ENCODE measurements around the gene PARL.

The PARL gene

DNA sequence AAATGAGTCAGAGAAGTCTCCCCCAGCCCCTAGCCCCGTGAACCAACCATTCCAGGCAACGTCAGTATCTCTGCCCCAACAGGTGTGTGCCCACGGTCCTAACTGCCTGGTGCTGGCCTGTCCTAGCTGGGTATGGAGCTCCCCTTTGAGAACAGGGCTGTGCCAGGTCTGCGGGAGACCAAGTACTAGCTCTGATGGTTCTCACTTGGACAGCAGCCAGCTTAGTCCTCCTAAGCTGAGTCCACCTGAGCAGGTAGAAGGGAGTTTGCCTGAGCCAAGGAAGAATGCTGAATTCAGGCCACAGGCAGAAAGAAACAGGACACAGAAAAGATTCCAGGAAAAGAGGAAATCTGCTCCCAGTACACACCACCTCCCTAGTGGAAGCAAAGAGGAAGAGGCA, 33.1 kb upstream of the PARL start:
- TF ChIP-seq, protein P1, sequence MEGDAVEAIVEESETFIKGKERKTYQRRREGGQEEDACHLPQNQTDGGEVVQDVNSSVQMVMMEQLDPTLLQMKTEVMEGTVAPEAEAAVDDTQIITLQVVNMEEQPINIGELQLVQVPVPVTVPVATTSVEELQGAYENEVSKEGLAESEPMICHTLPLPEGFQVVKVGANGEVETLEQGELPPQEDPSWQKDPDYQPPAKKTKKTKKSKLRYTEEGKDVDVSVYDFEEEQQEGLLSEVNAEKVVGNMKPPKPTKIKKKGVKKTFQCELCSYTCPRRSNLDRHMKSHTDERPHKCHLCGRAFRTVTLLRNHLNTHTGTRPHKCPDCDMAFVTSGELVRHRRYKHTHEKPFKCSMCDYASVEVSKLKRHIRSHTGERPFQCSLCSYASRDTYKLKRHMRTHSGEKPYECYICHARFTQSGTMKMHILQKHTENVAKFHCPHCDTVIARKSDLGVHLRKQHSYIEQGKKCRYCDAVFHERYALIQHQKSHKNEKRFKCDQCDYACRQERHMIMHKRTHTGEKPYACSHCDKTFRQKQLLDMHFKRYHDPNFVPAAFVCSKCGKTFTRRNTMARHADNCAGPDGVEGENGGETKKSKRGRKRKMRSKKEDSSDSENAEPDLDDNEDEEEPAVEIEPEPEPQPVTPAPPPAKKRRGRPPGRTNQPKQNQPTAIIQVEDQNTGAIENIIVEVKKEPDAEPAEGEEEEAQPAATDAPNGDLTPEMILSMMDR (IDR thresholded peaks at IDR 0.05), result no peak
- no peaks in the 10 kb centered on the region for H3K9me3 ChIP-seq
- H3K27ac ChIP-seq, result no peak overlapping the region
- no peaks in the 10 kb centered on the region for H3K27me3 ChIP-seq
- H3K4me3 ChIP-seq (ENCODE audit: low read depth in 1 of 2, low read length in 1 of 2), result no peak overlapping the region
- no peaks in the 10 kb centered on the region for H3K4me1 ChIP-seq (ENCODE audit: control insufficient read depth in 1 of 2, insufficient read depth in 1 of 2, low read depth in 1 of 2, low read length in 1 of 2)
- H3K36me3 ChIP-seq, result peaks cover 35% of the 10 kb centered on the region

DNA sequence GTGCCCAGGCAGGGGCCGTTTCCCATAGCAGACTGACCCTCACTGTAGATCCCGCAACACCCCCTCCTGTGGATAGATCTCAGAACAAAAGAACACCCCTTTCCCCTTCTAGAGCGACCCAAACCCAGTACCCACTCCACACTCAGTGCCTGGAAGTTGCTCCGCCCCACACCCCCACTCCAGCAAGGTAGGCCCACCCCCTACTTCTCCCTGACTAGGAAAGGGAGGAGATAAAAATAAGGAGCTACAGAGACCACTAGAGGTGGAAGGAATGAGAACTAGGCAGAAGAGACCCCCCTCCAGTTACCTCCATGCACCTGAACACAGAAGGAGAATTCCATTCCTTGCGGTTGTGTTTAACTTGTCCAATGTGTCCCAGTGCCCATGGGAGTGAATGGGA, 30.2 kb upstream of the PARL start:
- H3K4me1 ChIP-seq (ENCODE audit: control insufficient read depth in 1 of 2, insufficient read depth in 1 of 2, low read depth in 1 of 2, low read length in 1 of 2), result no peaks in the 10 kb centered on the region
- TF ChIP-seq, protein P1 (IDR thresholded peaks at IDR 0.05), result no peak

GRCh38 chr3:183913580-183913920, 28.9 kb upstream of the PARL start:
- Histone ChIP-seq H3K27ac (no peak overlapping the region), H3K4me3 (ENCODE audit: low read depth in 1 of 2, low read length in 1 of 2) (no peak overlapping the region), H3K4me1 (ENCODE audit: control insufficient read depth in 1 of 2, insufficient read depth in 1 of 2, low read depth in 1 of 2, low read length in 1 of 2) (no peaks in the 10 kb centered on the region), H3K9me3 (no peaks in the 10 kb centered on the region), H3K27me3 (no peaks in the 10 kb centered on the region), H3K36me3 (no peaks in the 10 kb centered on the region)
- TF ChIP-seq, protein P1 (IDR thresholded peaks at IDR 0.05), result no peak

More for the DNA sequence above, 30.2 kb upstream of the PARL start:
- H3K27me3 ChIP-seq, result no peaks in the 10 kb centered on the region
- no peaks in the 10 kb centered on the region for H3K9me3 ChIP-seq
- no peak overlapping the region for H3K4me3 ChIP-seq (ENCODE audit: low read depth in 1 of 2, low read length in 1 of 2)
- H3K27ac ChIP-seq, result no peak overlapping the region
- H3K36me3 ChIP-seq, result peaks cover 6% of the 10 kb centered on the region

GRCh38 chr3:183912895-183913579, 28.4 kb upstream of the PARL start:
- H3K4me1 ChIP-seq (ENCODE audit: control insufficient read depth in 1 of 2, insufficient read depth in 1 of 2, low read depth in 1 of 2, low read length in 1 of 2), result no peaks in the 10 kb centered on the region
- TF ChIP-seq, protein P1 (IDR thresholded peaks at IDR 0.05), result no peak
- no peak overlapping the region for H3K4me3 ChIP-seq (ENCODE audit: low read depth in 1 of 2, low read length in 1 of 2)
- no peak overlapping the region for H3K27ac ChIP-seq
- no peaks in the 10 kb centered on the region for H3K27me3 ChIP-seq
- no peaks in the 10 kb centered on the region for H3K36me3 ChIP-seq
- no peaks in the 10 kb centered on the region for H3K9me3 ChIP-seq

DNA sequence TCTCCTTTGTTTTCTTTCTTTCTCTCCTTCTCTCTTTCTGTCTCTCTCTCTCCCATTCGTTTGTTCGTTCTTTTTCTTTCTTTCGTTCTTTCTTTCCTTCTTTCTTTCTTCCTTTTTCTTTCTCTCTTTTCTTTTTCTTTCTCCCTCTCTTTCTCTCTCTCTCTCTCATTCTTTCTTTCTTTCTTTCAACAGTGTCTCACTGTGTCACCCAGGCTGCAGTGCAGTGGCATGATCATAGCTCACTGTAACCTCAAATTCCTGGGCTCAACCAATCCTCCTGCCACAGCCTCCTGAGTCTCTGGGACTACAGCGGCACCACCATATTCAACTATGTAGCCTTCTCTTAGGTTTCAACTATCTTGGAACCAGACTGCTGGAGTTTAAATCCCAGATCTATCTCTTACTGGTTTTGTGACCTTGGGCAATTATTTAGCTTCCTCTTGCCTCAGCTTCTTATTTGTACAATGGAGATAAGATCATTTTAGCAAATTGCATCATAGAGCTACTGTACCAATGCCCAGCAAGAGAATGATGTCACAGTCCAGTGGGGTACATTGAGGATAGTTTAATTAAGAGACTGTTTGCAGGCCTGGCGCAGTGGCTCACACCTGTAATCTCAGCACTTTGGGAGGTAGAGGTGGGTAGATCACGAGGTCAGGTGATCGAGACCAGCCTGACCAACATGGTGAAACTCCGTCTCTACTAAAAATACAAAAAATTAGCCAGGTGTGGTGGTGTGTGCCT, 27.3 kb upstream of the PARL start:
- Histone ChIP-seq H3K9me3 (no peaks in the 10 kb centered on the region), H3K4me3 (ENCODE audit: low read depth in 1 of 2, low read length in 1 of 2) (no peak overlapping the region), H3K36me3 (no peaks in the 10 kb centered on the region), H3K27me3 (no peaks in the 10 kb centered on the region), H3K27ac (no peak overlapping the region), H3K4me1 (ENCODE audit: control insufficient read depth in 1 of 2, insufficient read depth in 1 of 2, low read depth in 1 of 2, low read length in 1 of 2) (no peaks in the 10 kb centered on the region)
- TF ChIP-seq, protein P1 (IDR thresholded peaks at IDR 0.05), result no peak

Data from neutrophil (primary cell).